NCI-H1105 (cell line): Measurements from ENCODE around the gene SPOP.

Experiments used
- DNase-seq: peaks from one replicate; lab custom pipeline; 2025; lab: John Stamatoyannopoulos, UW

SPOP gene

GRCh38 chr17:49549691-49550678, 127.9 kb downstream of the SPOP start:
- no peak for DNase-seq

GRCh38 chr17:49549311-49549605, 128.6 kb downstream of the SPOP start:
- no peak for DNase-seq
